Tibial nerve (tissue), 4 donors: ENCODE measurements around the gene RNU1-3.

Experiments used
- EP300 ChIP-seq, 2 donors: sonication (generic); formaldehyde crosslinking; IDR thresholded peaks; one replicate each; pipeline ENCODE4 v1.6.1; 2017; ENCODE audit warnings: antibody characterized with exemption in 2 of 2, mild to moderate bottlenecking in 1 of 2
- POLR2A ChIP-seq, 2 donors: fragments of 450-650 bp; IDR thresholded peaks; one replicate each; pipeline ENCODE4 v1.6.1; 2017; ENCODE audit warnings: antibody characterized with exemption in 2 of 2, mild to moderate bottlenecking in 2 of 2, moderate library complexity in 2 of 2
- TF ChIP-seq, protein P1 (sequence below), 5 experiments: fragments of 200-600 bp in 3 of 5; fragments of 450-650 bp in 2 of 5; sonication (generic) in 3 of 5; IDR thresholded peaks; one replicate each; pipeline ENCODE4 v1.5.1; 2016 to 2019; ENCODE audit warnings: antibody characterized with exemption in 5 of 5, mild to moderate bottlenecking in 3 of 5, moderate library complexity in 2 of 5

DNA sequence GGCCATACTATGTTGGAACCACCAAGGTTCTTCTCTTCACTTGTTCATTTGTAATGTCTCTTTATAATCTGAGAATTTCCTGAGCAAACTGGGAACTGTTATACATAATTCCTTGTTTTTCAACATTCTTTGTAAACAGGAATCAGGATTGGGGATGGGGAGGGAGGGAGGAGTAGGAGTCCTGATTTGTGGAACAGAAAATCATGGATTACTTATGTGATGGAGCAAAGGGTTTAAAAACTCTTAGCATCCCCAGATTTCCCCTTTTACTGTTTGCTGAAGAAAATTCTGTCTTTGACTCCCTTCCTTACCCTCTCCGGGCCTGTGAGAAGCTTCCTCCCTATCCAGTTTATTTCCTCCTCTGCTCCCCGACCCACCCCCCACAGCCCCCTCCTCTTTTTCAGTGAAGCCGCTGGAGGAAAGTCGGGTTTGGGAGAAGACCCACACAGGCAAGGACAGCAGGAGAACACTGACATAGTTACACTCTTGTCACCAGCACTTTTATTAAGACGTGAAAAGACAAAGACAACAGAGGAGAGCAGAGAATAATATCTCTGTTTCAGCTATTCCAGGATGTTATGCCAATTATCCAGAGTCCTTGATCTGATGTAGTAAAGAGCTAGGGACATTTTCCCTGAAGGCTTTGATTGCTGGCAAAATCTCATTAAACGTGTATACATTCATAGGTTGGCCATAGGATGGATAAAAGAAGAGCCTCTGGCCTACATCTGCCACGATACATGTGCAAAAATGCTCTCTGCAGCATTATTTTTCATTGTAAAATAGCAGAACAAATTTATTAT is 48.8 kb downstream of the RNU1-3 start:
- TF ChIP-seq, protein P1, sequence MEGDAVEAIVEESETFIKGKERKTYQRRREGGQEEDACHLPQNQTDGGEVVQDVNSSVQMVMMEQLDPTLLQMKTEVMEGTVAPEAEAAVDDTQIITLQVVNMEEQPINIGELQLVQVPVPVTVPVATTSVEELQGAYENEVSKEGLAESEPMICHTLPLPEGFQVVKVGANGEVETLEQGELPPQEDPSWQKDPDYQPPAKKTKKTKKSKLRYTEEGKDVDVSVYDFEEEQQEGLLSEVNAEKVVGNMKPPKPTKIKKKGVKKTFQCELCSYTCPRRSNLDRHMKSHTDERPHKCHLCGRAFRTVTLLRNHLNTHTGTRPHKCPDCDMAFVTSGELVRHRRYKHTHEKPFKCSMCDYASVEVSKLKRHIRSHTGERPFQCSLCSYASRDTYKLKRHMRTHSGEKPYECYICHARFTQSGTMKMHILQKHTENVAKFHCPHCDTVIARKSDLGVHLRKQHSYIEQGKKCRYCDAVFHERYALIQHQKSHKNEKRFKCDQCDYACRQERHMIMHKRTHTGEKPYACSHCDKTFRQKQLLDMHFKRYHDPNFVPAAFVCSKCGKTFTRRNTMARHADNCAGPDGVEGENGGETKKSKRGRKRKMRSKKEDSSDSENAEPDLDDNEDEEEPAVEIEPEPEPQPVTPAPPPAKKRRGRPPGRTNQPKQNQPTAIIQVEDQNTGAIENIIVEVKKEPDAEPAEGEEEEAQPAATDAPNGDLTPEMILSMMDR (IDR thresholded peaks at IDR 0.05): no peak
- TF ChIP-seq EP300 (IDR thresholded peaks at IDR 0.05): no peak
- no peak for TF ChIP-seq POLR2A (IDR thresholded peaks at IDR 0.05)
